IPS-NIHi7 (cell line): ENCODE data around the gene PPP2R1A.
"Not testable (repeated sequence)": the region's sequence is repeated elsewhere in the genome, so short reads cannot be mapped to it uniquely, and the experiment has no call there.

Source experiments
- DNase-seq: peaks from one replicate; pipeline ENCODE4 v3.0.0; 2012; ENCODE audit warnings: mixed read lengths; ENCODE audit errors: extremely low spot score

The PPP2R1A gene

GRCh38 chr19:52244021-52244420 lies 54.2 kb downstream of the PPP2R1A start:
- DNase-seq, result no peak

DNA sequence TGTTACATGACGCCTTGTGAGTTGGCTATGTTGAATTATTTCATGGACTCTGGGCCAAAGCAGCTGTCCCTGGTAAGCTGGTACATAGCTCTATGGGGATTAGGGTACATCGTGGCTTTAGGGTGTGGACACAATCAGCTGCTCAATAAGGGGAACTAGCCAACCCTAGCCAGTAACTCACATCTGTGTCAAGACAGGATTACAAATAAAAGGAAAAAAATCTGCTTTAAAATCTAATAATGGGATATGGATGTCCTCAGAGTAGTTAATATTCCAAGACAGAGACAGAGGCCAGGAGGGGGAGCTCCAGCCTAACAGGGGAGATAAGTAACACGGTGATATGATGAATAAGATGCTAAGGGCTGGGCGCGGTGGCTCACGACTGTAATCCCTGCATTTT lies 58.4 kb downstream of the PPP2R1A start:
- peak; percentile 54 for DNase-seq

GRCh38 chr19:52258426-52258825 lies 68.6 kb downstream of the PPP2R1A start:
- DNase-seq, result no peak

DNA sequence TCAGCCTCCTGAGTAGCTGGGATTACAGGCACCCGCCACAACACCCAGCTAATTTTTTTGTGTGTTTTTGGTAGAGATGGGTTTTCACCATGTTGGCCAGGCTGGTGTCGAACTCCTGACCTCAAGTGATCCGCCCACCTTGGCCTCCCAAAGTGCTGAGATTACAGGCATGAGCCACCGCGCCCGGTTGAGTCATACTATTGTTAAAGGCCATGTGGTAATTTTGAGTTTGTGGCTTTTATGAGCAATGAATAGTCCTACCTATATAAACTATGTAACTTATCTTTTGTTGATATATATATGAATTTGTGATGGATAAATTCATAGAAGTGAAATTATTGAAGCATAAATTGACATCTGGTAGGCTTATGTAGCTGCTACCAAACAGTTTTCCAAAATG lies 75.7 kb downstream of the PPP2R1A start:
- DNase-seq, result not testable (repeated sequence)

DNA sequence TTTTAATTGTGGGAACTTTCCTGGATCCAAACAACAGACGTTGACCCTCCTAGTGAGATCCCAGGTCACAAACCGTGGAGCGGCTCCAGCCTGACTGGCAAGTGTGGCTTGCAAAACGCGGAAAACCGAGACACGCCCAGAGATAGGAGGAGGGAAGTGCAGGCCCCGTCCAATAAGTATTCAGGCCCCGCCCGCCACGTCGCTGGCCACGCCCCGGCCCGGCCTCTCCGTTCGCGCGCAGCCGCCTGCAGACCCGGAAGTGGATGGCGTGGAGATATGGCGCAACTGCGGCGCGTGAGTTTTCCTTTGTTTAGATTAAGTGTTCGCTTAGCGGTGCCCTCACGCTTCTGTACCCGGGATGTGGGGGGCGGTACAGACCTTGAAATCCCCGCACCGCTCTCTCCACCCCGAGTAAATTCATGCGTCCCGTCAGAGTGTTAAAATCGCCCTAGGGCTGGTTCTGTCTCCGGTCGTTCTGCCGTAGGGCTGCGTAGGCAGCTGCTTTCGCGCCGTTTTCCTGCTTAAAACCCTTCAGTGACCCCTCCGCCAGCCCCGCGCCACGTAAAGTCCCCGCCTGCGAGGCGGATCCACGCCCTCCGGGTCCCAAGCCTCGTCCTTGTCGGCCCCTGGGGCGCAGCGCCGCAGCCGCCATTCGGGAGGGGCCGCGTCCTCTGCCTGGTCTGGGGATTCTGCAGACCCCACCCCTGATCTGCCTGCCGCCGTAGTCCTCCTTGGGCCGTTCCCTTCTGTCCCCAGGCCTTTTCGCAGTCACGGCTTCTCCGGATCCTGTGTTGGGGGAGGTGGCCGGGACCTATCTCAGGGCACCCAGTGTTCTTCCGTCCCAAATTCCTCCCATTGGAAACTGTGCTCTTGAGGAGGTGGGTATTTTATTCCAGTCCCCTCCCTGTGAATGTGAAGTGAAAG lies 79.7 kb downstream of the PPP2R1A start, which contains the start of gene ZNF766:
Gene ZNF766, plus strand, starts transcription at position 250 of the 924 bp plus-strand sequence. Its CDS starts 27 bp downstream, at position 277.
- DNase-seq, result peak; percentile 99

GRCh38 chr19:52270266-52270885 lies 80.5 kb downstream of the PPP2R1A start:
- DNase-seq, result peak; percentile 29

- no peak for DNase-seq
Observed at GRCh38 chr19:52273301-52273700, 83.4 kb downstream of the PPP2R1A start.

DNA sequence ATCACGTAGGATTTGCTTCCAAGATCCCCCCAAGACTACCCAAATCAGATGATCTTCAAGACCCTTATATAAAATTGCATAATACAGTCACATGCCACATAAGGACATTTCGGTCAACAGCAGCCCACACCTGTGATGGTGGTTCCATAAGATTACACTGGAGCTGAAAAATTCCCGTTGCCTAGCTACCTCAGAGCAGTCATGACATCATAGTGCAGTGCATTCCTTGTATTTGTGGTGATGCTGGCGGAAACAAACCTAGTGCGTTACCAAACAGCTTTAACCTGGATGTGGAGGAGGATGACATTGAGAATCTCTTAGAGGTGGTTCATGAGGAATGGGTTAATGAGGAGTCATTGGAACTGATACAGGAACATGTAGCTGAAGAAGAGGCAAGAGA lies 84.3 kb downstream of the PPP2R1A start:
- no peak for DNase-seq

DNA sequence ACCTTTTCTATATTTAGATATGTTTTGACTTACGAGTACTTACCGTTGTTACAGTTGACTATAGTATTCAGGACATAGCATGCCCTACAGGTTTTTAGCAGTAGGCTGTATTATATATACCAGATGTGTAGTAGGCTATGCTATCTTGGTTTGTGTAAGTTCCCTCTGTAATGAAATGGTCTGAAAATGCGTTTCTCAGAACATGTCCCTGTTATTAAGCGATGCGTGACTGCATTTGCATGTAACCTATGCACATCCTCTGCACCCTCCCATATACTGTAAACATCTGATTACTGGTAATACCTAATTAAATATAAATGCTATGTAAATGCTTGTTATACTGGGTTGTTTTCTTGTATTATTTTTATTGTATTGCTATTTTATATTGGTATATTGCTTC lies 86.1 kb downstream of the PPP2R1A start:
- DNase-seq, result no peak

GRCh38 chr19:52277471-52277870 lies 87.6 kb downstream of the PPP2R1A start:
- DNase-seq, result no peak
